ENCODE measurements around the gene CHML. TPM values are rescaled to one million over a fixed set of nuclear protein-coding genes. Genes with fewer than 3 reads are reported as not detected.

Gene CHML
- total and polyA plus RNA-seq, 2 of the 8 experiments (the other 6 are each of a cell fraction or from before 2014, with no cell fraction given), result 11.5 to 82.4 TPM

DNA sequence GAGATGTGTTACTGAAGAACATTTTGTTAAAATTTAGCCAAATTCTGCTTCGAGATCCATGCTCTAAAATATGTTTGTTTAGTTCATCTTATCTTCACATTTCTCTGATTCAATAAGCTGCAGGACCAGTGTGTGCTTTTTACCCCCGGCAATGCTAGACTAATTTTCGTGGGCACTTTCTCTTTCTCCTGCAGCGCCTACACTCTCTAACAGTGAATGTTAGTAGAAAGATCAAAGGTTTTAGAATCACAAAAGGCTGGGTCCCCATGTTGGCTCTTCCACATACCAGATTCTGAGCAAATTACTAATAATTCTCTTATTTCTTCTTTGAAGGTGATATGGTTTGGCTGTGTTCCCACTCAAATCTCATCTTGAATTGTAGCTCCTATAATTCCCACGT lies 8.5 kb downstream of the CHML start (continued):
- TF ChIP-seq SP1 (IDR thresholded peaks at IDR 0.05; ENCODE audit: low read depth, low read length), result no peak
- TF ChIP-seq ASH2L (IDR thresholded peaks at IDR 0.05; ENCODE audit: low read length), result no peak

Data from H1 (cell line).